ENCODE results near the gene KRTAP9-2.
"Not testable (repeated sequence)": the region's sequence is repeated elsewhere in the genome, so short reads cannot be mapped to it uniquely, and the experiment has no call there.

Gene KRTAP9-2

DNA sequence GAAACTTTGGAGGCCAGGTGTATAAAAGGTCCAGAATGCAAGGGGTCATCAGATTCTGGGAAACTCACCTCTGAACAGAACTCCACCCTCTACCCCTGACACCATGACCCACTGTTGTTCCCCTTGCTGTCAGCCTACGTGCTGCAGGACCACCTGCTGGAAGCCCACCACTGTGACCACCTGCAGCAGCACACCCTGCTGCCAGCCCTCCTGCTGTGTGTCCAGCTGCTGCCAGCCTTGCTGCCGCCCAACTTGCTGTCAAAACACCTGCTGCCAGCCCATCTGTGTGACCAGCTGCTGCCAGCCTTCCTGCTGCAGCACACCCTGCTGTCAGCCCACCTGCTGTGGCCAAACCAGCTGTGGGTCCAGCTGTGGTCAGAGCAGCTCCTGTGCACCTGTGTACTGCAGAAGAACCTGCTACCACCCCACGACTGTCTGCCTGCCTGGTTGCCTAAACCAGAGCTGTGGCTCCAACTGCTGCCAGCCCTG lies 11.5 kb downstream of the KRTAP9-2 start, which contains the start of gene KRTAP9-8:
KRTAP9-8 (plus strand) TSS at position 51 of the 489 bp plus-strand sequence; CDS start at position 104, 53 bp downstream.
- DNase-seq, result not testable (repeated sequence)

DNA sequence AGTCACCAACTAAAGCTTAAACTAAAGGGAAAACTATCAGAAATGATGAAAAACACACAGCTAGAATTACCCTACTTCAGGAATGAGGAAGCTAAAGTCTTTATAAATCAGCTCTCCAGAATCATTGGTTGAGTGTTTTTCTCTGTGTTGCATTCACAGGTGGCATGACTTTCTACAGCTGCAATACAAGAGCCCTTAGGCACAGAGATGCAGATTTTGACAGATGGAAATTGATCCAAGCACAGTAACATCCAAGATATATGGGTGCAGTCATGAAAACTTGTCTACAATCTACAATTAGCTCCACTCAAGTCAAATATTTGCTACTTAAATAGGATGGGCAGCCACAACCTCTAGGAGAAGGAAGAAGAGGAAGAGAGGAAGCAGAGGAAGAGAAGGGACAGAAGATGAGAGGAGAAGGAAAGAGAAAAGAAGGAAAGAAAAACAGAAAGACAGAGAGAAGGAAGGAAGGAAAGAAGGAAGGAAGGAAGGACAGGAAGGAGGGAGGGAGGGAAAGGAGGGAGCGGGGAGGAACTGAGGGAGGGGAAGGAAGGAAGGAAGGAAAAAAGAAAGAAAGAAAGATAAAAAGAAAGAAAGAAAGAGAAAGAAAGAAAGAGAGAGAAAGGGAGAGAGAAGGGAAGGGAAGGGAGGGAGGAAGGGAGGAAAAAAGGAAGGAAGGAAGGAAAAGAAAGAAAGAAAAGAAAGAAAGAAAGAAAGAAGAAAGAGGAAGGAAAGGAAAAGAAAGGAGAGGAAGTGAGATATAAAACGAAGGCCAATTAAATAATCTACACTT lies 20.7 kb downstream of the KRTAP9-2 start:
- DNase-seq, result not testable (repeated sequence)

DNA sequence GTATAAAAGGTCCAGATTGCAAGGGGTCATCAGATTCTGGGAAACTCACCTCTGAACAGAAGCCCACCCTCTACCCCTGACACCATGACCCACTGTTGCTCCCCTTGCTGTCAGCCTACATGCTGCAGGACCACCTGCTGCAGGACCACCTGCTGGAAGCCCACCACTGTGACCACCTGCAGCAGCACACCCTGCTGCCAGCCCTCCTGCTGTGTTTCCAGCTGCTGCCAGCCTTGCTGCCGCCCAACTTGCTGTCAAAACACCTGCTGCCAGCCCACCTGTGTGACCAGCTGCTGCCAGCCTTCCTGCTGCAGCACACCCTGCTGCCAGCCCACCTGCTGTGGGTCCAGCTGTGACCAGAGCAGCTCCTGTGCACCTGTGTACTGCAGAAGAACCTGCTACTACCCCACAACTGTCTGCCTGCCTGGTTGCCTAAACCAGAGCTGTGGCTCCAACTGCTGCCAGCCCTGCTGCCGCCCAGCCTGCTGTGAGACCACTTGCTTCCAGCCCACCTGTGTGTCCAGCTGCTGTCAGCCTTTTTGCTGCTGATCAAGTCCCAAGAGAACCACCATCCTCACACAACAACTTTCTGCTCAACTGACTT lies 23.3 kb downstream of the KRTAP9-2 start, which contains the start of gene KRTAP9-4:
KRTAP9-4 (plus strand) TSS at position 51 of the 604 bp plus-strand sequence; CDS start at position 85, 34 bp downstream.
- DNase-seq, result not testable (repeated sequence)

DNA sequence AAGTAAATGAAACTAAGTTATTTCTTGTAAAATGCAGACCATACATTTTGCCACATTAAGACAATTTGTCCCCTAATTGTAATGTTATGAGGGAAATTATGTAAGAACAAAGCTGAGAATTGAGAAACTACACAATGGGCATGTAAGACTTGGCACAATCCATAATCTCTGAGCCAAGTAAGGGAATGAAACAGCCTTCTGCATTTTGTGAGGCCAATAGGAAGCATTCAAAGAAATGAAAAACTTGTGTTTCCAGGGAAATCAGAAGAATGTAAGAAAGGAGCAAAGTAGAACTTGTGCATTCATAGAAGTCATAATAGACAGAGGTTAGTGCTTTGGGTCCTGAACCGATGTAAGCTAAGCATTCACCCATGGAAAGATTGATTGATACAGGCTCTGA lies 24.8 kb downstream of the KRTAP9-2 start:
- no peak for DNase-seq

DNA sequence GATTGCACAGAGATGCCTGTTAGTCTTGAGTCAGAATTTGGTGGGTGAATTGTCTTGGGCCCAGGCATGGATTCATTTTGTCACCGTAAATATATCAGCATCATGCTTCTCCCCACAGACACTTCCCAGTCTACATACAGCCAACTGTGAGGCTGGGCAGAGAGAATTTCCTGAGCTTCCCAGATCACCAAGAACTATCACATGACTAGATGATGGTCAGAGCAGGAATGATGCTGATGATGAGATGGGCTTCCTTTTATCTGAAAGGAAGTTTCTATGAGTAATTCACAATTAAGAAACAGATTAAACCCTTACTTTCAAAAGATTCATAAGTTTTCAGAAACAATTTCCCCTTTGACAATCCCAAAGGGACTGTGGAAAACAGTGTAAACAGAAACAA lies 28.4 kb downstream of the KRTAP9-2 start:
- DNase-seq, result no peak

DNA sequence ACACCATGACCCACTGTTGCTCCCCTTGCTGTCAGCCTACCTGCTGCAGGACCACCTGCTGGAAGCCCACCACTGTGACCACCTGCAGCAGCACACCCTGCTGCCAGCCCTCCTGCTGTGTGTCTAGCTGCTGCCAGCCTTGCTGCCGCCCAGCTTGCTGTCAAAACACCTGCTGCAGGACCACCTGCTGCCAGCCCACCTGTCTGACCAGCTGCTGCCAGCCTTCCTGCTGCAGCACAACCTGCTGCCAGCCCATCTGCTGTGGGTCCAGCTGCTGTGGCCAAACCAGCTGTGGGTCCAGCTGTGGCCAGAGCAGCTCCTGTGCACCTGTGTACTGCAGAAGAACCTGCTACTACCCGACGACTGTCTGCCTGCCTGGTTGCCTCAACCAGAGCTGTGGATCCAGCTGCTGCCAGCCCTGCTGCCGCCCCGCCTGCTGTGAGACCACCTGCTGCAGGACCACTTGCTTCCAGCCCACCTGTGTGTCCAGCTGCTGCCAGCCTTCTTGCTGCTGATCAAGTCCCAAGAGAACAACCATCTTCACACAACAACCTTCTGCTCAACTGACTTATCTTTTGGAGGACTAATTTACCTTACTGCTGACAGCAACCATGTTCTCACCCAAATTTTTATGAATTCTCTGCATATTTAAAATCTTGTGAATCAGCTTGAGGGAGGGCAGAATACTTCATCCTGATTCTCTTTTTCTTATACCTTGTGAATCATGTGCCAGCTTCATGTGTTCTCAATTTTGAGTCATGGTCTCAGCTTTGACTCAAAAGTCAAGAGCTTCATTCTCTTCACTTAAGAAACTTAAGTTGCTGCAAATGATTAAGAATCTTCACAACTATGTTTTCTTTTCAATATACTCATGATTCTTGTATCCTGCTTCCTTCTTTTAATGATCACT lies 29.2 kb downstream of the KRTAP9-2 start, which contains the start of gene KRTAP9-9:
KRTAP9-9 (plus strand) TSS at position 4 of the 910 bp plus-strand sequence.
- not testable (repeated sequence) for DNase-seq

DNA sequence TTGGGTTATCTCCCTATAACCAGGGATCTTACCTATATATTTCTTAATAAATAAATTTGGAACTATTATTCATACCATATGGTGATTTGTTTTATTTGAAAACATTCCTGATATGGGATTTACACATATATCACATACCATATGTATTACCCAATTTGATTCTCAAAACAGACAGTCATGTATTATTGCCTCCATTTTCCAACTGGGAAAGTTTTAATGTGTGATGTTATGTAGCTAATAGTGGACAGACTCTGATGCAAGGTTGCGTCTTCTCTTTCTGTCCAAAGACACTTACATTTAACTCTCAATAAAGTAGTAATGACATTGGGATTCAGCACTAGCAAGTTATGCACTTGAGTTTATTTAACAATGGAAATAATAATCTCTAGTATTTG lies 29.8 kb downstream of the KRTAP9-2 start:
- no peak for DNase-seq

DNA sequence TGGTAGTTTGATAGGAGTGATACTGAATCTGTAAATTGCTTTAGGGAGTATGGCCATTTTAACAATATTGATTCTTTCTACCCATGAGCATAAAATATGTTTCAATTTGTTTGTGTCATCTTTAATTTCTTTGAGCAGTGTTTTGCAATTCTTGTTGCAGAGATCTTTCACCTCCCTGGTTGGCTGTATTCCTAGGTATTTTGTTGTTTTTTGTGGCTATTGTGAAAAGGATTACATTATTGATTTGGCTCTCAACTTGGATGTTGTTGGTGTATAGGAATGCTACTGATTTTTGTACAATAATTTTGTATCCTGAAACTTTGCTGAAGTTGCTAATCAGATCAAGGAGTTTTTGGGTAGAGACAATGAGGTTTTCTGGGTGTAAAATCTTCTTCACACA lies 32.0 kb downstream of the KRTAP9-2 start:
- DNase-seq, result no peak

DNA sequence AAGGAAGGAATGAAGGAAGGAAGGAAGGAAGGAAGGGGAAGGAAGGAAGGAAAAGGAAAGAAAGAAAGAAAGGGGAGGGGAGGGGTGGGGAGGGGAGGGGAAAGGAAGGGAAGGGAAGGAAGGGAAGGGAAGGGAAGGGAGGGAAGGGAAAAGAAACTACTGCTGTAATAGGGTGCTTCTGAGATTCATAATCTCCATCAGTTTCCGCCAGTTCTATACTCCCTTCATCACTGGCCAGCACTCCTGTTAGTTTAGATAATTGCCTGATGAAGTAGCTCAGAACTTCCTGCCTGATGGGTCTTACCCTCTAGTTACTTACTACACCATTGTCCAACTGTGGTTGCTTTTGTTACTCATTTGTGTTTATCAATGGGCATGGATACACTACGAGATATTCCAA lies 36.8 kb downstream of the KRTAP9-2 start:
- DNase-seq, result no peak

DNA sequence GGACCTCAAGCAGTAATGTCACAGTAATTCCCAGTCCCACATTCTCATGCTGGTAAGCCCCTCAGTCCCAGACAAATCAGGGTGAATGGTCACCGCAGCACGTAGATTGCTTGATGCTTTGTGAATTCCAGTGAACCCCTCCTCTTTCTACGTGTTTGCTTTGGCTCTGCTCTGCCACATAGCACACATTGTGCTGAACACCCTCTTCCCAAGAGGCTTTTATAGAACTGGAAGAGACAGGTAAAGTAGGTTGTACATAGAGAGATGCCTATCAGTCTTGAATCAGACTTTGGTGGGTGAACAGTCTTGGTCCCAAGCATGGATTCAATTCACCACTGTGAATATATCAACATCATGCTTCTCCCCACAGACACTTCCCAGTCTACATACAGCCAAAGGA lies 38.2 kb downstream of the KRTAP9-2 start:
- DNase-seq, result no peak

DNA sequence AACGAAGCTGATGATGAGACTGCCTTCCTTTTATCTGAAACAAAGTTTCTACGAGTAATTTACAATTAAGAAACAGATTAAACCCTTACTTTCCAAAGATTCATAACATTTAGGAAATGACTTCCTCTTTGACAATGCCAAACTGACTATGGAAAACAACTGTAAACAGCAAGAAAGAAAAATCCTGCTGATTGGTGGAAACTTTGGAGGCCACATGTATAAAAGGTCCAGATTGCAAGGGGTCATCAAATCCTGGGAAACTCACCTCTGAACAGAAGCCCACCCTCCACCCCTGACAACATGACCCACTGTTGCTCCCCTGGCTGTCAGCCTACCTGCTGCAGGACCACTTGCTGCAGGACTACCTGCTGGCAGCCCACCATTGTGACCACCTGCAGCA lies 38.6 kb downstream of the KRTAP9-2 start, which contains the start of gene KRTAP9-6:
KRTAP9-6 (plus strand) TSS at position 301 of the 400 bp plus-strand sequence; CDS start at position 301, 0 bp downstream.
- DNase-seq, result no peak

DNA sequence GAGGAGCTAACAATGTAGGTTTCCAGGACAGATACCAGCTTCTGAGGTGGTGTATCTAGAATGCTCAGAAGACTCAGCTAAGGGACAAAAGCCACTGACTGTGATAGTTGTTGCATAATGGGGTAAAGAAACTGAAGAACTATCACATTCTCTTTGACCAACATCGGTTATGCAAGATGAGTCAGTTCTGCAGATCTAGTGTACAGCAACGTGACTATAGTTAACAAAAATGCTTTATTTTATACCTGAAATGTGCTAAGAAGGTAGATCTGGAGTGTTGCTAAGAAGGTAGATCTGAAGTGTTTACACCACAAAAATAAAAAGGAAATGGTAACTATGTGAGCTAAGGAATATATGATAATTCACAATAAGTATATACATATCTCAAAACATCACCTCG lies 41.3 kb downstream of the KRTAP9-2 start:
- no peak for DNase-seq

DNA sequence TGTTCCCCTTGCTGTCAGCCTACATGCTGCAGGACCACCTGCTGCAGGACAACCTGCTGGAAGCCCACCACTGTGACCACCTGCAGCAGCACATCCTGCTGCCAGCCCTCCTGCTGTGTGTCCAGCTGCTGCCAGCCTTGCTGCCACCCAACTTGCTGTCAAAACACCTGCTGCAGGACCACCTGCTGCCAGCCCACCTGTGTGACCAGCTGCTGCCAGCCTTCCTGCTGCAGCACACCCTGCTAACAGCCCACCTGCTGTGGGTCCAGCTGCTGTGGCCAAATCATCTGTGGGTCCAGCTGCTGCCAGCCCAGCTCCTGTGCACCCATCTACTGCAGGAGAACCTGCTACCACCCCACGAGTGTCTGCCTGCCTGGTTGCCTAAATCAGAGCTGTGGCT lies 44.9 kb downstream of the KRTAP9-2 start:
- not testable (repeated sequence) for DNase-seq

DNA sequence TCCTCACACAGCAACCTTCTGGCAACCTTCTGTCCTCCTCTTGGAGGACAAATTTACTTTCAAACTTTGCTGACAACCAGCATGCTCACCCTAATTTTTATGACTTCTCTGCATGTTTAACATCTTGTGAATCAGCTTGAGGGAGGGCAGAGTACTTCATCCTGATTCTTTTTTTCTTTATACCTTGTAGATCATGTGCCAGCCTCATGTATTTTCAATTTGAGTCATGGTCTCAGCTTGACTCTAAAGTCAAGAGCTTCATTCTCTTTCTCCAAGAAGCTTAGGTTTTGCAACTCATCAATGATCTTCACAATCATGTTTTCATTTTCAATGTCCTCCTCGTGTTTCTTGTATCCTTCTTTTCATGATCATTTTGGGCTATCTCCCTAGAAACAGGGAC lies 45.4 kb downstream of the KRTAP9-2 start:
- no peak for DNase-seq

DNA sequence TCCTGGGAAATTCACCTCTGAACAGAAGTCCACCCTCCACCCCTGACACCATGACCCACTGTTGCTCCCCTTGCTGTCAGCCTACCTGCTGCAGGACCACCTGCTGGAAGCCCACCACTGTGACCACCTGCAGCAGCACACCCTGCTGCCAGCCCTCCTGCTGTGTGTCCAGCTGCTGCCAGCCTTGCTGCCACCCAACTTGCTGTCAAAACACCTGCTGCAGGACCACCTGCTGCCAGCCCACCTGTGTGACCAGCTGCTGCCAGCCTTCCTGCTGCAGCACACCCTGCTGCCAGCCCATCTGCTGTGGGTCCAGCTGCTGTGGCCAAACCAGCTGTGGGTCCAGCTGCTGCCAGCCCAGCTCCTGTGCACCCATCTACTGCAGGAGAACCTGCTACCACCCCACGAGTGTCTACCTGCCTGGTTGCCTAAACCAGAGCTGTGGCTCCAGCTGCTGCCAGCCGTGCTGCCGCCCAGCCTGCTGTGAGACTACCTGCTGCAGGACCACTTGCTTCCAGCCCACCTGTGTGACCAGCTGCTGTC lies 49.3 kb downstream of the KRTAP9-2 start, which contains the start of gene KRTAP9-7:
KRTAP9-7 (plus strand) TSS at position 51 of the 543 bp plus-strand sequence; CDS start at position 51, 0 bp downstream.
- DNase-seq, result not testable (repeated sequence)

All from bone marrow (tissue), 2 donors.